ENCODE data around the gene RNF8. TPM values are rescaled to one million over a fixed set of nuclear protein-coding genes. Genes with fewer than 3 reads are reported as not detected.

Gene RNF8
- total and polyA plus RNA-seq, 9 of the 15 experiments (the other 6 are each of a cell fraction or from before 2014, with no cell fraction given), result 10.6 to 47.0 (median 37.5) TPM

Small RNAs within 50 kb of the gene (small RNA-seq; reads per million reads assigned to genes)
- gene RN7SL273P, result not detected

Other genes with a start within 250 kb of the RNF8 start
- 169 and 190 TPM in 2 replicates for gene PIM1, start 183.8 kb upstream of the RNF8 start, total RNA-seq (2014; rRNA removed)
- gene PIM1, start 183.8 kb upstream of the RNF8 start, total RNA-seq (2014; rRNA removed; fragmentation: Illumina TruSeq; extraction: Trizol), result 175 and 193 TPM in 2 replicates
- gene PIM1, start 183.8 kb upstream of the RNF8 start, total RNA-seq (2015; rRNA removed; fragmentation: Illumina TruSeq; extraction: Trizol), result 211 and 212 TPM in 2 replicates
- 358 and 364 TPM in 2 replicates for gene PIM1, start 183.8 kb upstream of the RNF8 start, total RNA-seq (2021)
- gene PIM1, start 183.8 kb upstream of the RNF8 start, polyA plus RNA-seq (2011; rRNA removed), result 296 and 429 TPM in 2 replicates
- gene PIM1, start 183.8 kb upstream of the RNF8 start, polyA plus RNA-seq (2014; fragmentation: Illumina TruSeq; extraction: Trizol), result 574 and 789 TPM in 2 replicates
- 10 to 100 TPM; 19.0 to 62.4 TPM for gene PIM1, start 183.8 kb upstream of the RNF8 start, polyA plus RNA-seq (2014; fragmentation: Nextera tagmentation; extraction: Ambion mirVana)
- gene PIM1, start 183.8 kb upstream of the RNF8 start, polyA plus RNA-seq (2014; rRNA removed), result 235 and 249 TPM in 2 replicates
- gene TBC1D22B, start 96.2 kb upstream of the RNF8 start, total RNA-seq (2014; rRNA removed), result 10.9 and 13.0 TPM in 2 replicates
- 13.5 and 13.9 TPM in 2 replicates for gene TBC1D22B, start 96.2 kb upstream of the RNF8 start, total RNA-seq (2014; rRNA removed; fragmentation: Illumina TruSeq; extraction: Trizol)
- gene TBC1D22B, start 96.2 kb upstream of the RNF8 start, total RNA-seq (2015; rRNA removed; fragmentation: Illumina TruSeq; extraction: Trizol), result 12.3 and 13.1 TPM in 2 replicates
- gene TBC1D22B, start 96.2 kb upstream of the RNF8 start, total RNA-seq (2021), result 16.1 and 17.2 TPM in 2 replicates
- 14.0 and 15.3 TPM in 2 replicates for gene TBC1D22B, start 96.2 kb upstream of the RNF8 start, polyA plus RNA-seq (2011; rRNA removed)
- gene TBC1D22B, start 96.2 kb upstream of the RNF8 start, polyA plus RNA-seq (2014; fragmentation: Illumina TruSeq; extraction: Trizol), result 21.7 and 24.2 TPM in 2 replicates
- 1 to 10 TPM; 4.8 to 6.4 TPM for gene TBC1D22B, start 96.2 kb upstream of the RNF8 start, polyA plus RNA-seq (2014; fragmentation: Nextera tagmentation; extraction: Ambion mirVana)
- 14.0 and 14.5 TPM in 2 replicates for gene TBC1D22B, start 96.2 kb upstream of the RNF8 start, polyA plus RNA-seq (2014; rRNA removed)
- 1.3 and 1.5 TPM in 2 replicates for gene TMEM217, start 95.8 kb upstream of the RNF8 start, total RNA-seq (2014; rRNA removed)
- gene TMEM217, start 95.8 kb upstream of the RNF8 start, total RNA-seq (2014; rRNA removed; fragmentation: Illumina TruSeq; extraction: Trizol), result 1.6 and 2.4 TPM in 2 replicates
- 3.3 and 4.0 TPM in 2 replicates for gene TMEM217, start 95.8 kb upstream of the RNF8 start, total RNA-seq (2015; rRNA removed; fragmentation: Illumina TruSeq; extraction: Trizol)
- 1.9 and 2.0 TPM in 2 replicates for gene TMEM217, start 95.8 kb upstream of the RNF8 start, total RNA-seq (2021)
- gene TMEM217, start 95.8 kb upstream of the RNF8 start, polyA plus RNA-seq (2011; rRNA removed), result 5.0 and 8.0 TPM in 2 replicates
- 1.9 and 2.3 TPM in 2 replicates for gene TMEM217, start 95.8 kb upstream of the RNF8 start, polyA plus RNA-seq (2014; fragmentation: Illumina TruSeq; extraction: Trizol)
- gene TMEM217, start 95.8 kb upstream of the RNF8 start, polyA plus RNA-seq (2014; fragmentation: Nextera tagmentation; extraction: Ambion mirVana), result 1 to 10 TPM; 1.8 to 1.9 TPM
- 2.8 and 3.5 TPM in 2 replicates for gene TMEM217, start 95.8 kb upstream of the RNF8 start, polyA plus RNA-seq (2014; rRNA removed)
- 43.9 and 49.9 TPM in 2 replicates for gene CMTR1, start 79.2 kb downstream of the RNF8 start, total RNA-seq (2014; rRNA removed)
- 49.5 and 50.9 TPM in 2 replicates for gene CMTR1, start 79.2 kb downstream of the RNF8 start, total RNA-seq (2014; rRNA removed; fragmentation: Illumina TruSeq; extraction: Trizol)
- gene CMTR1, start 79.2 kb downstream of the RNF8 start, total RNA-seq (2015; rRNA removed; fragmentation: Illumina TruSeq; extraction: Trizol), result 49.4 and 50.4 TPM in 2 replicates
- gene CMTR1, start 79.2 kb downstream of the RNF8 start, total RNA-seq (2021), result 57.7 and 63.5 TPM in 2 replicates
- gene CMTR1, start 79.2 kb downstream of the RNF8 start, polyA plus RNA-seq (2011; rRNA removed), result 42.6 and 48.8 TPM in 2 replicates
- 60.3 and 61.9 TPM in 2 replicates for gene CMTR1, start 79.2 kb downstream of the RNF8 start, polyA plus RNA-seq (2014; fragmentation: Illumina TruSeq; extraction: Trizol)
- gene CMTR1, start 79.2 kb downstream of the RNF8 start, polyA plus RNA-seq (2014; fragmentation: Nextera tagmentation; extraction: Ambion mirVana), result 1 to 10 TPM; 2.9 to 5.5 TPM
- 55.3 and 55.9 TPM in 2 replicates for gene CMTR1, start 79.2 kb downstream of the RNF8 start, polyA plus RNA-seq (2014; rRNA removed)
- 30.8 and 43.7 TPM in 2 replicates for gene CCDC167, start 145.9 kb downstream of the RNF8 start, total RNA-seq (2014; rRNA removed)
- 28.3 and 31.8 TPM in 2 replicates for gene CCDC167, start 145.9 kb downstream of the RNF8 start, total RNA-seq (2014; rRNA removed; fragmentation: Illumina TruSeq; extraction: Trizol)
- 36.8 and 38.6 TPM in 2 replicates for gene CCDC167, start 145.9 kb downstream of the RNF8 start, total RNA-seq (2015; rRNA removed; fragmentation: Illumina TruSeq; extraction: Trizol)
- gene CCDC167, start 145.9 kb downstream of the RNF8 start, total RNA-seq (2021), result 26.0 and 26.8 TPM in 2 replicates
- 45.2 and 55.1 TPM in 2 replicates for gene CCDC167, start 145.9 kb downstream of the RNF8 start, polyA plus RNA-seq (2011; rRNA removed)
- gene CCDC167, start 145.9 kb downstream of the RNF8 start, polyA plus RNA-seq (2014; fragmentation: Illumina TruSeq; extraction: Trizol), result 63.1 and 73.7 TPM in 2 replicates
- gene CCDC167, start 145.9 kb downstream of the RNF8 start, polyA plus RNA-seq (2014; fragmentation: Nextera tagmentation; extraction: Ambion mirVana), result 100 to 1,000 TPM in 1 of 2 experiments, 10 to 100 TPM in 1; 85.0 to 114 TPM
- gene CCDC167, start 145.9 kb downstream of the RNF8 start, polyA plus RNA-seq (2014; rRNA removed), result 40.5 and 45.9 TPM in 2 replicates